Activated T-helper 2 cell treated with anti-CD3 and anti-CD28 coated beads, Interferon-gamma antibody, Interleukin-2, Interleukin-4, amounts not matched to agents 10 μg/mL and 5 μg/mL and 100 μg/mL, durations not matched to agents 14 hours and 24 hours and 36 hours (primary cell): ENCODE data around the gene TMEM121. TPM values are rescaled to one million over a fixed set of nuclear protein-coding genes. Genes with fewer than 3 reads are reported as not detected.

ENCODE experiments used
- DNase-seq: peaks from one replicate; pipeline ENCODE4 v3.0.0; 2021; ENCODE audit warnings: low spot score
- H3K27ac Mint-ChIP-seq: one replicate; pipeline ENCODE4 v1.8.0; 2021; ENCODE audit warnings: mixed read lengths
- H3K27me3 Mint-ChIP-seq: one replicate; pipeline ENCODE4 v1.8.0; 2021; ENCODE audit warnings: low read depth, mixed read lengths
- H3K36me3 Mint-ChIP-seq: one replicate; pipeline ENCODE4 v1.8.0; 2021; ENCODE audit warnings: low read depth, mixed read lengths
- H3K4me1 Mint-ChIP-seq: one replicate; pipeline ENCODE4 v1.8.0; 2021; ENCODE audit warnings: low read depth, mixed read lengths
- H3K4me3 Mint-ChIP-seq: one replicate; pipeline ENCODE4 v1.8.0; 2021; ENCODE audit warnings: low read depth, mild to moderate bottlenecking, moderate library complexity, mixed read lengths
- H3K9me3 Mint-ChIP-seq: one replicate; pipeline ENCODE4 v1.8.0; 2021; ENCODE audit warnings: mixed read lengths
- intact Hi-C: fragments of 100-400 bp; cut with micrococcal nuclease; formaldehyde crosslinking; loops from one replicate; pipeline ENCODE4 v1.15.1; 2023
- total RNA-seq: library from RNA; stranded (reverse); gene quantifications from 2 replicates; pipeline ENCODE4 v1.2.3, GENCODE V29; 2022

The TMEM121 gene
- total RNA-seq, 1 donor from 2014 or later, result 9.6 TPM

GRCh38 chr14:105496831-105497591, 29.4 kb upstream of the TMEM121 start:
- Mint-ChIP-seq H3K4me3 (no peak overlapping the region), H3K4me1 (peaks cover 2% of the 10 kb centered on the region), H3K9me3 (no peaks in the 10 kb centered on the region), H3K36me3 (no peaks in the 10 kb centered on the region), H3K27me3 (no peaks in the 10 kb centered on the region), H3K27ac (no peak overlapping the region)
- DNase-seq, result no peak
- intact Hi-C loops, result no loop called here

DNA sequence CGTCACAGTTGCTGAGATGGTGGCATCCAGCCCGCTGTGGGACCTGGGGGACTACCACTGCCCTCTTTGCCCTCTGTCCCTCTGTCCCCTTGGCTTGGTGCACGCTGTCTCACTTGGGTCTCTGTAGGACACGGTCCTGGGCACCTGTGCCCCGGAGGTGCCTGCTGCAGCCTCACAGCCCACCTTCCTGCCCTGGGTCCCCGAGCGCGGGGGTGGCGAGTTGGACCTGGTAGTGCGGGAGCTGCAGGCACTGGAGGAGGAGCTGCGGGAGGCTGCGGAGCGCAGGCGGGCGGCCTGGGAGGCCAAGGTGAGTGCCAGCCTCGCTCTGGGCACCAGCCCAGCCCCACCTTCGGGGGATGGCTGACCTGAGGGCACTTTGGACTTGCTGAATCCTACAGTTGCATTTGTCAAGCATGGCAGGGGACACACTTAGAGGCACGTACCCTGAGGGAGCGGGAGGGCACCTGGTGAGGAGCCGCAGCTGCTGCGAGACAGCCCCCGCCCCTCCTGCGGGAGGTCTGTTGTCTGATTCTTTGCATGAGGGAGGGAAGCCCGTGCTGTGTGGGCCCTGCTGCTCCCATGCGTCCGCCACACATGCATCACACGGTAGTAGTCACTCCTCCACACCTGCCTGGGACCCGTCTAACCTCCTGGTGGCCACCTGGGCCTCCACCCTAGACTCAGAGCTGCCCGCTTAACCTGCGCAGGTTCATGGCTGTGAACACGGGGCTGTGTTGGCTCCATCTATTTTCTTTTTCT, 28.5 kb upstream of the TMEM121 start:
- Mint-ChIP-seq H3K4me1 (no peaks in the 10 kb centered on the region), H3K4me3 (no peak overlapping the region), H3K9me3 (no peaks in the 10 kb centered on the region), H3K27ac (no peak overlapping the region), H3K36me3 (no peaks in the 10 kb centered on the region), H3K27me3 (no peaks in the 10 kb centered on the region)
- DNase-seq, result peak; percentile 9
- intact Hi-C loops, result no loop called here

- Mint-ChIP-seq H3K27ac (no peak overlapping the region), H3K36me3 (no peaks in the 10 kb centered on the region), H3K27me3 (no peaks in the 10 kb centered on the region), H3K4me1 (no peaks in the 10 kb centered on the region), H3K9me3 (no peaks in the 10 kb centered on the region), H3K4me3 (no peak overlapping the region)
- DNase-seq, result no peak
- intact Hi-C loops, result no loop called here
Measured at GRCh38 chr14:105498430-105499255, 27.7 kb upstream of the TMEM121 start.

- Mint-ChIP-seq H3K27me3 (no peaks in the 10 kb centered on the region), H3K4me1 (no peaks in the 10 kb centered on the region), H3K4me3 (no peak overlapping the region), H3K36me3 (no peaks in the 10 kb centered on the region), H3K27ac (no peak overlapping the region), H3K9me3 (no peaks in the 10 kb centered on the region)
- no peak for DNase-seq
- intact Hi-C loops, result no loop called here
Measured at GRCh38 chr14:105499256-105500035, 26.9 kb upstream of the TMEM121 start.

GRCh38 chr14:105500036-105500725, 26.2 kb upstream of the TMEM121 start:
- no peak overlapping the region for H3K27ac Mint-ChIP-seq
- no peaks in the 10 kb centered on the region for H3K36me3 Mint-ChIP-seq
- no peak overlapping the region for H3K4me3 Mint-ChIP-seq
- H3K27me3 Mint-ChIP-seq, result no peaks in the 10 kb centered on the region
- intact Hi-C loops, result no loop called here
- no peaks in the 10 kb centered on the region for H3K4me1 Mint-ChIP-seq
- no peaks in the 10 kb centered on the region for H3K9me3 Mint-ChIP-seq
- DNase-seq, result no peak

DNA sequence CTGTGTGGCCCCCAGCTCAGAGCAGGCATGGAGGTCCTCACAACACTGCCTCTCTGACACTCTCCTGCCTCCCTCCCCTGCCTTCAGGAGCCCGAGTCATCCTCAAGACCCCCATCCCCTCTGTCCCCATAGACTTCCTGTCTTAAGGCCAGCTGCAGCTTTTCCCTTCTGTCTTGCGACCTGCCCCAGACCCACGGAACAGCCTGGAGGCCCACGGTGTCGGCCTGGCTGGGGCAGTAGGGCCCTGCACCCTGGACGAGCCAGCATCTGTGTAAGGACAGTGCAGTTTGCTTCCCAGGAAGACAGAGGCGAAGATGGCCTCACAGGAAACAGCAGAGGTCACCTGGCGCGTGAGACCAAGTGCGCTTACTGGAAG, 25.7 kb upstream of the TMEM121 start:
- Mint-ChIP-seq H3K36me3 (no peaks in the 10 kb centered on the region), H3K27ac (no peak overlapping the region), H3K9me3 (no peaks in the 10 kb centered on the region), H3K4me1 (no peaks in the 10 kb centered on the region), H3K4me3 (no peak overlapping the region), H3K27me3 (no peaks in the 10 kb centered on the region)
- no peak for DNase-seq
- intact Hi-C loops, result no loop called here

DNA sequence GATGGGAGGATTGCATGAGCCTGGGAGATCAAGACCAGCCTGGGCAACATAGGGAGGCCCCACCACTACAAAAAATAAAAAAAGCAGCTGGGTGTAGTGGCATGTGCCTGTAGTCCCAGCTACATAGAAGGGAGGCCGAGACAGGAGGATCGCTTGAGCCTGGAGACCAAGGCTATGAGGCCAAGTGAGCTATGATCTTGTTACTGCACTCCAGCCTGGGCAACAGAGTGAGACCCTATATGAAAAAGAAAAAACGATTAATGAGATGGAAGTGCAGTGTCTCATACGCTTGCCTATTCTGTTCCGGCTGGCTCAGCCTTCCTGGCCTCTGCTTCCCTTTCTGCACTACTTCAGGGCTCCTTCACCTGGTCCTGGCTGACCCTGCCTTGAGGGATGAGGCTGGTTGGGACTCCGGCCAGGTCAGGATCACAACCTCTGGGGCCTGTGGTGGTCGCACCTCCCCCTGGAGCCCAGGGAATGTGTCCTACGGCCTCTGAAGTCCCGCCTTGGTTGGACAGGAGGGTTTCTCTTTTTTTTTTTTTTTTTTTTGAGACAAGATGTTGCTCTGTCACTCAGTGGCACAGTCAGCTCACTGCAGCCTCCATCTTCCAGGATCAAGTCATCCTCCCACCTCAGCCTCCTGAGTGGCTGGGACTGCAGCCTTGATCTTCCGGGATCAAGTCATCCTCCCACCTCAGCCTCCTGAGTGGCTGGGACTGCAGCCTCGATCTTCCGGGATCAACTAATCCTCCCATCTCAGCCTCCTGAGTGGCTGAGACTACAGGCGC, 24.7 kb upstream of the TMEM121 start:
- no peak for DNase-seq
- no peak overlapping the region for H3K27ac Mint-ChIP-seq
- no peak overlapping the region for H3K4me3 Mint-ChIP-seq
- H3K4me1 Mint-ChIP-seq, result no peaks in the 10 kb centered on the region
- no peaks in the 10 kb centered on the region for H3K9me3 Mint-ChIP-seq
- intact Hi-C loops, result no loop called here
- H3K36me3 Mint-ChIP-seq, result no peaks in the 10 kb centered on the region
- no peaks in the 10 kb centered on the region for H3K27me3 Mint-ChIP-seq

- no peak overlapping the region for H3K4me3 Mint-ChIP-seq
- no peak for DNase-seq
- no peaks in the 10 kb centered on the region for H3K36me3 Mint-ChIP-seq
Measured at GRCh38 chr14:105502446-105503295, 23.7 kb upstream of the TMEM121 start.

DNA sequence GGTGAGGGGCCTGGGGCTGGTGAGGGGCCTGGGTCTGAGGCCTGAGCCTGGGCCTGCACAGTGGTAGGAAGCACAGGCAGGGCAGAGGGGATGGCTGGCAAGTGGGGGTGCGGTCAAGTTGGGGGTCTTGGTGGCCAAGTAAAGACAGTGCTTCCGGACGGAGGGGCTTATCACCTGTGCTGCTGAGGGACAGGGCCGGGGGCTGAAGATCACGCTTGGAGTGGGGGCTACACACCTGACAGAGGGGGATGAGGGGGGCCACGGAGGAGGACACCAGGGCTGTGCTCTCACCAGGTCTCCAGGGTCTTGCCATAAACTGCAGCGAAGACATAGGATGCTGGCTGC, 23.1 kb upstream of the TMEM121 start:
- no peaks in the 10 kb centered on the region for H3K36me3 Mint-ChIP-seq
- H3K27ac Mint-ChIP-seq, result no peak overlapping the region
- H3K27me3 Mint-ChIP-seq, result peaks cover 6% of the 10 kb centered on the region
- no peaks in the 10 kb centered on the region for H3K9me3 Mint-ChIP-seq
- peaks cover 6% of the 10 kb centered on the region for H3K4me1 Mint-ChIP-seq
- intact Hi-C loops, result no loop called here
- no peak overlapping the region for H3K4me3 Mint-ChIP-seq
- DNase-seq, result no peak

More at GRCh38 chr14:105502446-105503295, 23.7 kb upstream of the TMEM121 start:
- Mint-ChIP-seq H3K27ac (no peak overlapping the region), H3K9me3 (no peaks in the 10 kb centered on the region), H3K27me3 (peaks cover 2% of the 10 kb centered on the region), H3K4me1 (peaks cover 2% of the 10 kb centered on the region)
- intact Hi-C loops, result no loop called here

DNA sequence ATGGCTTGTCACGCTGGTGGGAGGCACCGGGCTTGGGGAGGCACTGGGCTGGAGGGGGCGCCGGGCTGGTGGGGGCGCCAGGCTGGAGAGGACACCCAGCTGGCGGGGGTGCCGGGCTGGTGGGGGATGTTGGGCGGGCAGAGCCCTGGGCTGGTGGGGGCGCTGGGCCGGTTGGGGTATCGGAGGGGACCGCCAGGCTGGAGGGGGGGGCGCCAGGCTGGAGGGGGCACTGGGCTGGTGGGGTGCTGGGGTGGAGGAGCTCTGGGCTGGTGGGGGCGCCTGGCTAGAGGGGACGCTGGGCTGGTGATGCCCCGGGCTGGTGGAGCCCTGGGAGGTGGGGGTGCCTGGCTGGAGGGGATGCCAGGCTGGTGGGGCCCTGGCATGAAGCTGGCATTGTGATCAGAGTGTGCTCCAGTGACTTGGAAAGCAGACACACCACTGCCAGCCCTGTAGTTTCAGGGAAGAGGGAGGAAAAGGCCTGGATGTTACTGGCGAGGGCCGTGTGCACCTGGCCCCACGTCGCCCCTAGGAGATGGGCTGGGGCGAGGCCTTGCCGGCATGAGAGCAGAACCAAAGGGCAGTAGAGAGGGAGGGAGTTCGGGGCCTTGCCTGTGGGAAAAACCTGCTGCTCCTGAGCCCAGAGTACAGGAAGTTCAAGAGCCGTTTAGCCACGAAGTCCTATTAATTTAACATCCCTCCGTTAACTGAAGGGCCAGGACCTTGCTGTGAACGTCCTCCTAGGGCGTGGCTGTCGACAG, 22.3 kb upstream of the TMEM121 start:
- Mint-ChIP-seq H3K27me3 (peaks cover 11% of the 10 kb centered on the region), H3K36me3 (no peaks in the 10 kb centered on the region), H3K4me3 (no peak overlapping the region), H3K4me1 (peaks cover 6% of the 10 kb centered on the region), H3K9me3 (no peaks in the 10 kb centered on the region), H3K27ac (no peak overlapping the region)
- intact Hi-C loops, result no loop called here
- no peak for DNase-seq
